HEK293 (cell line): Measurements from ENCODE around the gene CRYBG2.

Source experiments
- CTCF ChIA-PET: fragments of 350-600 bp; formaldehyde crosslinking; extraction: SDS; loops from one replicate; lab custom pipeline; 2021; ENCODE audit warnings: antibody characterized with exemption; lab: Yijun Ruan, JAX
- POLR2A ChIA-PET: fragments of 300-600 bp; formaldehyde crosslinking; extraction: SDS; loops from one replicate; lab custom pipeline; 2020; ENCODE audit warnings: antibody characterized with exemption, inconsistent platforms; lab: Yijun Ruan, JAX
- H3K27ac ChIP-seq: fragments of 200-500 bp; sonication (Bioruptor generic); 2 replicates; pipeline ENCODE4 v1.5.1; 2014; ENCODE audit warnings: low read depth, low read length, control low read depth, inconsistent platforms; ENCODE audit errors: extremely low read depth
- H3K36me3 ChIP-seq, 2 experiments: fragments of 200-500 bp in 1 of 2; sonication (Bioruptor generic) in 1 of 2; 1 replicate in 1 of 2; 2 replicates in 1 of 2; pipeline ENCODE4 v1.5.1; 2014 to 2017; ENCODE audit warnings: inconsistent platforms in 2 of 2, low read length in 2 of 2; ENCODE audit not compliant: control insufficient read depth in 2 of 2, insufficient read depth in 1 of 2
- H3K4me1 ChIP-seq: fragments of 200-500 bp; sonication (Bioruptor generic); 2 replicates; pipeline ENCODE4 v1.5.1; 2014; ENCODE audit warnings: mild to moderate bottlenecking, low read length, inconsistent platforms; ENCODE audit not compliant: control insufficient read depth, insufficient read depth
- H3K4me3 ChIP-seq: 2 replicates; pipeline ENCODE4 v1.5.1; 2011; ENCODE audit warnings: low read depth, mild to moderate bottlenecking, control low read depth, low read length, moderate library complexity
- H3K9me3 ChIP-seq: fragments of 200-500 bp; sonication (Bioruptor generic); 2 replicates; pipeline ENCODE4 v1.5.1; 2014; ENCODE audit warnings: low read depth, low read length, inconsistent platforms; ENCODE audit not compliant: control insufficient read depth, insufficient read depth
- EGR2 ChIP-seq: fragments of 450-650 bp; formaldehyde crosslinking; IDR thresholded peaks from 2 replicates; pipeline ENCODE4 v1.5.1; 2016; ENCODE audit warnings: low read depth, missing biosample characterization, missing genetic modification characterization
- FEZF1 ChIP-seq: fragments of 450-650 bp; formaldehyde crosslinking; IDR thresholded peaks from 2 replicates; pipeline ENCODE4 v1.5.1; 2016; ENCODE audit warnings: missing biosample characterization, missing genetic modification characterization
- GFI1B ChIP-seq: fragments of 450-650 bp; formaldehyde crosslinking; IDR thresholded peaks from 2 replicates; pipeline ENCODE4 v1.5.1; 2016; ENCODE audit warnings: missing biosample characterization, missing genetic modification characterization
- MEIS1 ChIP-seq: sonication (generic); formaldehyde crosslinking; IDR thresholded peaks from 2 replicates; pipeline ENCODE4 v1.8.1; 2022; ENCODE audit warnings: missing genetic modification reagents, mild to moderate bottlenecking, borderline replicate concordance
- PRDM1 ChIP-seq: fragments of 450-650 bp; formaldehyde crosslinking; IDR thresholded peaks from 2 replicates; pipeline ENCODE4; 2016; ENCODE audit warnings: missing biosample characterization, missing genetic modification characterization
- RBAK ChIP-seq: fragments of 450-650 bp; formaldehyde crosslinking; IDR thresholded peaks from 2 replicates; pipeline ENCODE4 v1.5.1; 2016; ENCODE audit warnings: missing biosample characterization, missing genetic modification characterization
- SCRT1 ChIP-seq: fragments of 450-650 bp; formaldehyde crosslinking; IDR thresholded peaks from 2 replicates; pipeline ENCODE4 v1.5.1; 2016; ENCODE audit warnings: missing biosample characterization, missing genetic modification characterization, borderline replicate concordance
- ZFHX2 ChIP-seq: fragments of 450-650 bp; formaldehyde crosslinking; conservative IDR thresholded peaks from 2 replicates; pipeline ENCODE4 v1.5.1; 2016; ENCODE audit warnings: missing biosample characterization, missing genetic modification characterization
- ZNF114 ChIP-seq: fragments of 450-650 bp; formaldehyde crosslinking; IDR thresholded peaks from 2 replicates; pipeline ENCODE4 v1.5.0; 2017; ENCODE audit warnings: missing biosample characterization, missing genetic modification characterization
- ZNF157 ChIP-seq: fragments of 450-650 bp; formaldehyde crosslinking; IDR thresholded peaks from 2 replicates; pipeline ENCODE4 v1.5.1; 2016; ENCODE audit warnings: missing biosample characterization, missing genetic modification characterization
- ZNF16 ChIP-seq: fragments of 450-650 bp; formaldehyde crosslinking; IDR thresholded peaks from 2 replicates; pipeline ENCODE4 v1.5.1; 2016; ENCODE audit warnings: low read depth, missing biosample characterization, missing genetic modification characterization
- ZNF202 ChIP-seq: fragments of 450-650 bp; formaldehyde crosslinking; IDR thresholded peaks from 2 replicates; pipeline ENCODE4 v1.5.1; 2016; ENCODE audit warnings: missing biosample characterization, missing genetic modification characterization, borderline replicate concordance
- ZNF23 ChIP-seq: fragments of 450-650 bp; formaldehyde crosslinking; IDR thresholded peaks from 2 replicates; pipeline ENCODE4 v1.5.1; 2016; ENCODE audit warnings: missing biosample characterization, missing genetic modification characterization, borderline replicate concordance
- ZNF311 ChIP-seq: fragments of 450-650 bp; formaldehyde crosslinking; IDR thresholded peaks from 2 replicates; pipeline ENCODE4 v1.5.1; 2017; ENCODE audit warnings: missing biosample characterization, missing genetic modification characterization, borderline replicate concordance
- ZNF473 ChIP-seq: fragments of 450-650 bp; formaldehyde crosslinking; IDR thresholded peaks from 2 replicates; pipeline ENCODE4 v1.5.1; 2017; ENCODE audit warnings: missing biosample characterization, missing genetic modification characterization
- ZNF48 ChIP-seq: fragments of 450-650 bp; formaldehyde crosslinking; IDR thresholded peaks from 2 replicates; pipeline ENCODE4 v1.5.1; 2016; ENCODE audit warnings: missing biosample characterization, missing genetic modification characterization
- ZNF529 ChIP-seq: fragments of 450-650 bp; formaldehyde crosslinking; IDR thresholded peaks from 2 replicates; pipeline ENCODE4 v1.5.1; 2017; ENCODE audit warnings: missing genetic modification characterization, missing biosample characterization; ENCODE audit not compliant: insufficient replicate concordance
- ZNF558 ChIP-seq: fragments of 450-650 bp; formaldehyde crosslinking; IDR thresholded peaks from 2 replicates; pipeline ENCODE4 v1.5.1; 2016; ENCODE audit warnings: missing biosample characterization, missing genetic modification characterization
- ZNF596 ChIP-seq: fragments of 450-650 bp; IDR thresholded peaks from 2 replicates; pipeline ENCODE4 v1.5.0; 2018; ENCODE audit warnings: missing biosample characterization, mild to moderate bottlenecking, missing genetic modification characterization, moderate library complexity
- ZNF670 ChIP-seq: fragments of 450-650 bp; formaldehyde crosslinking; IDR thresholded peaks from 2 replicates; pipeline ENCODE4 v1.5.1; 2016; ENCODE audit warnings: missing biosample characterization, missing genetic modification characterization, low read depth
- TF ChIP-seq, protein P1 (sequence below): fragments of 450-650 bp; formaldehyde crosslinking; IDR thresholded peaks from 2 replicates; pipeline ENCODE4 v1.5.1; 2016; ENCODE audit warnings: missing biosample characterization, missing genetic modification characterization, borderline replicate concordance
- TF ChIP-seq, protein P2 (sequence below): fragments of 450-650 bp; formaldehyde crosslinking; IDR thresholded peaks from 2 replicates; pipeline ENCODE4 v1.5.1; 2016; ENCODE audit warnings: missing biosample characterization, missing genetic modification characterization
- TF ChIP-seq, protein P3 (sequence below): fragments of 450-650 bp; formaldehyde crosslinking; IDR thresholded peaks from 2 replicates; pipeline ENCODE4; 2016; ENCODE audit warnings: missing biosample characterization, missing genetic modification characterization
- TF ChIP-seq, protein P4 (sequence below): fragments of 450-650 bp; formaldehyde crosslinking; IDR thresholded peaks from 2 replicates; pipeline ENCODE4 v1.5.1; 2016; ENCODE audit warnings: missing biosample characterization, missing genetic modification characterization

Gene CRYBG2

DNA sequence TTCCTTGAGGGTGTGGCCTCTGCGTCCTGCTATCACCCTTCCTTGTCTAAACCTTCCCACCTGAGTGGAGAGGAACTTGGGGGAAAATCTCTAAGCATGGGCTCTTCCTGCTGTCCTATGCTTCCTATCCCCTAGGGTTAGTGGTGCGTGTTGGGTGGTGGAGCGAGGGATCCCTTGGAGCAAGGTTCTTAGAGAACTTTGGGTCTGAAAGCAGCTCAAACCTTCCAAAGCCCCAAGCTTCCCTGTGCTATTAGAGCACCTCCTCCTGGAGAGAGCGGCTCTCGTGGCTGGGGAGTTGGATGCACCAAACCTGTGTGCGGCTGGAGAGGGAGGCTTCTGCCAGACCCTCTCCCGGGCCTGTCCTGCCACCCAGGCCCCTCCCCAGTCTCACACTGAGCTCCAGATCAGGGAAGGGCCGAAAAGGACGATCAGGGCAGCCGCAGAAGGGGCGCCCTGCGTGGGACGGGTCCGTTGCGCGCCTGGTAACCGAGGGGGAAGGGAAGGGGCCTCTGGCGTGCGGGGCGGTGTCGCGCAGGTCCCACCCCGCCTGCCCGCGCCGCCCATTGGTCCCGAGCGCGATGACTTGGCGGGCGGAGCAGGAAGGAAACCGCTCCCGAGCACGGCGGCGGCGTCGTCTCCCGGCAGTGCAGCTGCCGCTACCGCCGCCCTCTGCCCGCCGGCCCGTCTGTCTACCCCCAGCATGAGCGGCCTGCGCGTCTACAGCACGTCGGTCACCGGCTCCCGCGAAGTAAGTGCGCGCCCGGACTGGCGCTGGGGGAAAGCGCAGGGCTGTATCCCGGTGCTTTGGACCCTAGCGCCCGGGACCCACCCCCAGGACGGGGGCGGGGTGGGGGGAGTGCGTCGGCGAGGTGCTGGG is 74.2 kb downstream of the CRYBG2 start, which contains the start of gene SH3BGRL3 (continued):
- no peak for TF ChIP-seq ZNF529 (tag by site-specific recombination)
- no peak for TF ChIP-seq GFI1B
- TF ChIP-seq ZNF23 (tag by site-specific recombination), result no peak
- TF ChIP-seq MEIS1 (CRISPR knock-in tag), result no peak
- TF ChIP-seq, protein P1, sequence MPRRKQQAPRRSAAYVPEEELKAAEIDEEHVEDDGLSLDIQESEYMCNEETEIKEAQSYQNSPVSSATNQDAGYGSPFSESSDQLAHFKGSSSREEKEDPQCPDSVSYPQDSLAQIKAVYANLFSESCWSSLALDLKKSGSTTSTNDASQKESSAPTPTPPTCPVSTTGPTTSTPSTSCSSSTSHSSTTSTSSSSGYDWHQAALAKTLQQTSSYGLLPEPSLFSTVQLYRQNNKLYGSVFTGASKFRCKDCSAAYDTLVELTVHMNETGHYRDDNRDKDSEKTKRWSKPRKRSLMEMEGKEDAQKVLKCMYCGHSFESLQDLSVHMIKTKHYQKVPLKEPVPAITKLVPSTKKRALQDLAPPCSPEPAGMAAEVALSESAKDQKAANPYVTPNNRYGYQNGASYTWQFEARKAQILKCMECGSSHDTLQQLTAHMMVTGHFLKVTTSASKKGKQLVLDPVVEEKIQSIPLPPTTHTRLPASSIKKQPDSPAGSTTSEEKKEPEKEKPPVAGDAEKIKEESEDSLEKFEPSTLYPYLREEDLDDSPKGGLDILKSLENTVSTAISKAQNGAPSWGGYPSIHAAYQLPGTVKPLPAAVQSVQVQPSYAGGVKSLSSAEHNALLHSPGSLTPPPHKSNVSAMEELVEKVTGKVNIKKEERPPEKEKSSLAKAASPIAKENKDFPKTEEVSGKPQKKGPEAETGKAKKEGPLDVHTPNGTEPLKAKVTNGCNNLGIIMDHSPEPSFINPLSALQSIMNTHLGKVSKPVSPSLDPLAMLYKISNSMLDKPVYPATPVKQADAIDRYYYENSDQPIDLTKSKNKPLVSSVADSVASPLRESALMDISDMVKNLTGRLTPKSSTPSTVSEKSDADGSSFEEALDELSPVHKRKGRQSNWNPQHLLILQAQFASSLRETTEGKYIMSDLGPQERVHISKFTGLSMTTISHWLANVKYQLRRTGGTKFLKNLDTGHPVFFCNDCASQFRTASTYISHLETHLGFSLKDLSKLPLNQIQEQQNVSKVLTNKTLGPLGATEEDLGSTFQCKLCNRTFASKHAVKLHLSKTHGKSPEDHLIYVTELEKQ, result no peak
- TF ChIP-seq, protein P2, sequence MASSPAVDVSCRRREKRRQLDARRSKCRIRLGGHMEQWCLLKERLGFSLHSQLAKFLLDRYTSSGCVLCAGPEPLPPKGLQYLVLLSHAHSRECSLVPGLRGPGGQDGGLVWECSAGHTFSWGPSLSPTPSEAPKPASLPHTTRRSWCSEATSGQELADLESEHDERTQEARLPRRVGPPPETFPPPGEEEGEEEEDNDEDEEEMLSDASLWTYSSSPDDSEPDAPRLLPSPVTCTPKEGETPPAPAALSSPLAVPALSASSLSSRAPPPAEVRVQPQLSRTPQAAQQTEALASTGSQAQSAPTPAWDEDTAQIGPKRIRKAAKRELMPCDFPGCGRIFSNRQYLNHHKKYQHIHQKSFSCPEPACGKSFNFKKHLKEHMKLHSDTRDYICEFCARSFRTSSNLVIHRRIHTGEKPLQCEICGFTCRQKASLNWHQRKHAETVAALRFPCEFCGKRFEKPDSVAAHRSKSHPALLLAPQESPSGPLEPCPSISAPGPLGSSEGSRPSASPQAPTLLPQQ (tag by site-specific recombination), result peak; percentile 93
- TF ChIP-seq ZNF473, result no peak
- TF ChIP-seq RBAK, result no peak
- TF ChIP-seq EGR2 (tag by site-specific recombination), result peak; percentile 47
- 0 out of 2 replicates have a peak, but pooled peaks have one; percentile 8 for TF ChIP-seq FEZF1 (tag by site-specific recombination)

DNA sequence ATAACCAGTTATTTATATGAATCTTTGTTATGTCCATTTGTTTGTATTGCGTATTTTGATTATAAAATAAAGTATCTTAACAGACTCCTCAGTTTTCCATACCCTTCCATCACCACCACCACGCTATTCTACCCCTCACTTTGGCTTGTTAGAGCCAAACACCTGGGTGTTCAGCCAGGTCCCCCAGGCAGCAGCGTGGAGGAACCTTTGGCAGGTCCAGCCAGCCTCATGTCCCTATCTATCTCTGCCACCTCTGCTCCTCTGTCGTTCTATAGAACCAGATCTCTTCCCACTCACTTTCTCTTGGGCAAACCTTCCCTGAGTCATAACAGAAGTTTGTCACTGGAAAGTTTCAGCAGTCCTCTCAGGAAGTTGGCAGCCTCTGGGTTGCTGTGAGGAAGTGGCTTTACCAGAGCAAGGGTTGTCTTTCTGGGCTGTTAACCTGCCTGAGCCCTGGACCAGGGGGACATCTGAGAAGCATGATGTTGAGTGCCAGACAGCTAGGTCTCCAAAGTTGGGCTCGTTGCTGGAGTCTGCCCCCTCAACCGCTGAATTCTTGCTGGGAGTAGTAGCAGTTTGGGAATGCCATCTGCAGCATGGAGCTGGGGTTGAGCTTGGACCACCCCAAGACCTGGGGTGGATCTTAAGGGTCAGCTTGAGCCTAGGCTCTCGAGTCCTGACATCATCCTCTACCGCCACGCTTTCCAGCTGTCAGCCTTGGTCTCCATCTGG is 75.0 kb downstream of the CRYBG2 start:
- CTCF ChIA-PET, result interaction anchor here (0.6 to 5.1 kb wide), 13 partner anchors 11 to 608 kb away, joined by 3 to 50 read pairs (median 4); no protein-coding TSS in a partner anchor
- Histone ChIP-seq H3K9me3 (no peaks in the 10 kb centered on the region), H3K27ac (0 out of 2 replicates have a peak overlapping the region, but pooled peaks have one; percentile 7), H3K36me3 (peaks cover 4 to 72% of the 10 kb centered on the region in 2 experiments; a peak in 1 of 3 replicates), H3K4me3 (no peak overlapping the region), H3K4me1 (0 out of 2 replicates have a peak, but pooled peaks cover 3% of the 10 kb centered on the region)
- POLR2A ChIA-PET, result interaction anchor here (1.0 to 1.8 kb wide), 4 partner anchors 39 to 167 kb away, joined by 4 to 6 read pairs (median 5); partner anchors contain the start of genes CD52, DHDDS and PDIK1L
- TF ChIP-seq EGR2 (tag by site-specific recombination) (peak; percentile 25; the same call in 1 of the 2 replicates), ZNF202 (tag by site-specific recombination) (no peak), ZNF114 (tag by site-specific recombination) (no peak), ZNF670 (tag by site-specific recombination) (no peak), ZNF558 (tag by site-specific recombination) (no peak), ZNF311 (tag by site-specific recombination) (no peak), PRDM1 (peak; percentile 56), ZNF596 (no peak), ZNF16 (tag by site-specific recombination) (no peak), SCRT1 (tag by site-specific recombination) (no peak), ZFHX2 (tag by site-specific recombination) (peak; percentile 44), ZNF48 (tag by site-specific recombination) (no peak), ZNF157 (tag by site-specific recombination) (no peak)
- TF ChIP-seq, protein P3, sequence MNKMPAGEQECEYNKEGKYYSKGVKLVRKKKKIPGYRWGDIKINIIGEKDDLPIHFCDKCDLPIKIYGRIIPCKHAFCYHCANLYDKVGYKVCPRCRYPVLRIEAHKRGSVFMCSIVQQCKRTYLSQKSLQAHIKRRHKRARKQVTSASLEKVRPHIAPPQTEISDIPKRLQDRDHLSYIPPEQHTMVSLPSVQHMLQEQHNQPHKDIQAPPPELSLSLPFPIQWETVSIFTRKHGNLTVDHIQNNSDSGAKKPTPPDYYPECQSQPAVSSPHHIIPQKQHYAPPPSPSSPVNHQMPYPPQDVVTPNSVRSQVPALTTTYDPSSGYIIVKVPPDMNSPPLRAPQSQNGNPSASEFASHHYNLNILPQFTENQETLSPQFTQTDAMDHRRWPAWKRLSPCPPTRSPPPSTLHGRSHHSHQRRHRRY (tag by site-specific recombination), result no peak
- TF ChIP-seq, protein P4, sequence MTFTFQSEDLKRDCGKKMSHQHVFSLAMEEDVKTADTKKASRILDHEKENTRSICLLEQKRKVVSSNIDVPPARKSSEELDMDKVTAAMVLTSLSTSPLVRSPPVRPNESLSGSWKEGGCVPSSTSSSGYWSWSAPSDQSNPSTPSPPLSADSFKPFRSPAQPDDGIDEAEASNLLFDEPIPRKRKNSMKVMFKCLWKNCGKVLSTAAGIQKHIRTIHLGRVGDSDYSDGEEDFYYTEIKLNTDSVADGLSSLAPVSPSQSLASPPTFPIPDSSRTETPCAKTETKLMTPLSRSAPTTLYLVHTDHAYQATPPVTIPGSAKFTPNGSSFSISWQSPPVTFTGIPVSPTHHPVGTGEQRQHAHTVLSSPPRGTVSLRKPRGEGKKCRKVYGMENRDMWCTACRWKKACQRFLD, result no peak
